Stomach (tissue), 9 donors: Measurements from ENCODE around the gene SERPIND1. TPM values are rescaled to one million over a fixed set of nuclear protein-coding genes. Genes with fewer than 3 reads are reported as not detected.

ENCODE experiments used
- DNase-seq, 2 donors: peaks; one replicate each; pipeline versions ENCODE4 v3.0.0 to v3.0.0-alpha.2; 2013 to 2019
- H3K27ac ChIP-seq, 5 donors: fragments of 200-600 bp in 4 of 5; sonication (generic) in 4 of 5; one replicate each; pipeline ENCODE4 v1.5.1; 2013 to 2019; ENCODE audit warnings: mild to moderate bottlenecking in 1 of 5, moderate library complexity in 1 of 5
- H3K27me3 ChIP-seq, 3 donors: fragments of 200-600 bp; sonication (generic); one replicate each; pipeline ENCODE4 v1.5.1; 2017 to 2019; ENCODE audit warnings: mixed run types in 1 of 3
- H3K36me3 ChIP-seq, 4 donors: fragments of 200-600 bp; sonication (generic); 1 replicate in 3 of 4; 2 replicates in 1 of 4; pipeline ENCODE4 v1.5.1; 2016 to 2019
- H3K4me1 ChIP-seq, 4 donors: fragments of 200-600 bp; sonication (generic); one replicate each; pipeline ENCODE4 v1.5.1; 2016 to 2019
- H3K4me3 ChIP-seq, 4 donors: fragments of 200-600 bp; sonication (generic) in 3 of 4; one replicate each; pipeline ENCODE4 v1.5.1; 2016 to 2019; ENCODE audit warnings: mild to moderate bottlenecking in 1 of 4
- H3K9me3 ChIP-seq, 4 donors: fragments of 200-600 bp; sonication (generic); one replicate each; pipeline ENCODE4 v1.5.1; 2016 to 2019
- CTCF ChIP-seq, 7 experiments: fragments of 450-650 bp in 4 of 7; fragments of 200-600 bp in 3 of 7; sonication (generic) in 3 of 7; IDR thresholded peaks; one replicate each; pipeline ENCODE4 v1.5.1; 2016 to 2019; ENCODE audit warnings: antibody characterized with exemption in 7 of 7, control low read depth in 2 of 7, mild to moderate bottlenecking in 1 of 7
- EP300 ChIP-seq: sonication (generic); formaldehyde crosslinking; IDR thresholded peaks from one replicate; pipeline ENCODE4 v1.6.1; 2017; ENCODE audit warnings: antibody characterized with exemption
- POLR2A ChIP-seq, 4 donors: fragments of 450-650 bp; IDR thresholded peaks; one replicate each; pipeline ENCODE4 v1.6.1; 2016; ENCODE audit warnings: antibody characterized with exemption in 4 of 4, control low read depth in 2 of 4, mild to moderate bottlenecking in 1 of 4, moderate library complexity in 1 of 4
- POLR2AphosphoS5 ChIP-seq, 3 donors: sonication (generic); formaldehyde crosslinking; IDR thresholded peaks; one replicate each; pipeline ENCODE4 v1.6.1; 2016; ENCODE audit warnings: antibody characterized with exemption in 3 of 3
- WGBS, 5 donors: extraction: QIAGEN DNeasy Blood & Tissue Kit in 3 of 5; methylation state at CpG; one replicate each; pipeline versions ENCODE4 v1.1.5 to v1.1.7; 2013 to 2018; 5-methylcytosine and 5-hydroxymethylcytosine counted together
- intact Hi-C: fragments of 100-400 bp; cut with DNase I; formaldehyde crosslinking; loops from one replicate; pipeline ENCODE4 v1.15.1; 2023; ENCODE audit warnings: low total_unique reads
- polyA plus RNA-seq, 3 donors: library from polyadenylated mRNA; stranded (reverse); fragments of 200-250 nt; gene quantifications; one replicate each; pipeline ENCODE4 v1.2.3, GENCODE V29; 2013
- total RNA-seq, 5 donors: library from RNA; depleted of rRNA; stranded (reverse); fragments of >200 nt; gene quantifications; one replicate each; pipeline versions ENCODE4 v1.1.0 to v1.2.3, GENCODE V29; 2014 to 2016
- donor health status: healthy with polysubstance abuse.
- donor health status: Bipolar disorder and iron deficiency.
- donor health status: healthy.

SERPIND1 gene
- total and polyA plus RNA-seq, 8 donors, result 0.10 to 0.55 (median 0.46) TPM; not detected in 5

- H3K36me3 ChIP-seq, result peaks cover 70 to 100% (median 97%) of the 10 kb centered on the region in 4 donors
- no peak for DNase-seq
- H3K27me3 ChIP-seq, result no peaks in the 10 kb centered on the region
- H3K27ac ChIP-seq, result no peak overlapping the region
- intact Hi-C loops, result no loop called here
- H3K9me3 ChIP-seq, result no peaks in the 10 kb centered on the region
- WGBS, 5 donors, result 91 to 96% (median 93%) methylated on average over 5 of the region's 5 CpGs
- no peak overlapping the region for H3K4me3 ChIP-seq
- H3K4me1 ChIP-seq, result peaks cover 0 to 6% (median 0%) of the 10 kb centered on the region in 4 donors
- TF ChIP-seq EP300 (no peak), CTCF (IDR thresholded peaks at IDR 0.05) (no peak), POLR2A (IDR thresholded peaks at IDR 0.05) (no peak), POLR2AphosphoS5 (IDR thresholded peaks at IDR 0.05) (no peak)
Measured at GRCh38 chr22:20798218-20798617, 24.3 kb downstream of the SERPIND1 start.

GRCh38 chr22:20798974-20799373 is 25.1 kb downstream of the SERPIND1 start:
- H3K9me3 ChIP-seq, result no peaks in the 10 kb centered on the region
- H3K27ac ChIP-seq, result no peak overlapping the region
- TF ChIP-seq POLR2A (IDR thresholded peaks at IDR 0.05) (no peak), CTCF (IDR thresholded peaks at IDR 0.05) (no peak), EP300 (no peak), POLR2AphosphoS5 (IDR thresholded peaks at IDR 0.05) (no peak)
- no peaks in the 10 kb centered on the region for H3K27me3 ChIP-seq
- DNase-seq, result no peak
- no peaks in the 10 kb centered on the region for H3K4me1 ChIP-seq
- no peak overlapping the region for H3K4me3 ChIP-seq
- intact Hi-C loops, result no loop called here
- peaks cover 78 to 100% (median 98%) of the 10 kb centered on the region in 4 donors for H3K36me3 ChIP-seq
- 86 to 89% (median 89%) methylated on average over 10 of the region's 10 CpGs for WGBS, 5 donors

GRCh38 chr22:20799449-20799848 is 25.5 kb downstream of the SERPIND1 start:
- 57 to 73% (median 63%) methylated on average over 8 of the region's 8 CpGs for WGBS, 5 donors
- intact Hi-C loops, result no loop called here

GRCh38 chr22:20802452-20802851 is 28.5 kb downstream of the SERPIND1 start:
- H3K4me1 ChIP-seq, result no peaks in the 10 kb centered on the region
- no peak for DNase-seq
- intact Hi-C loops, result no loop called here
- no peak for TF ChIP-seq POLR2A (IDR thresholded peaks at IDR 0.05)
- no peak for TF ChIP-seq EP300
- no peak for TF ChIP-seq POLR2AphosphoS5 (IDR thresholded peaks at IDR 0.05)
- TF ChIP-seq CTCF (IDR thresholded peaks at IDR 0.05), result no peak
- H3K36me3 ChIP-seq, result peaks cover 84 to 100% (median 100%) of the 10 kb centered on the region in 4 donors
- no peak overlapping the region for H3K27ac ChIP-seq
- 74 to 86% (median 80%) methylated on average over 6 of the region's 6 CpGs for WGBS, 5 donors
- no peaks in the 10 kb centered on the region for H3K27me3 ChIP-seq
- H3K9me3 ChIP-seq, result no peaks in the 10 kb centered on the region
- no peak overlapping the region for H3K4me3 ChIP-seq

More at GRCh38 chr22:20799449-20799848, 25.5 kb downstream of the SERPIND1 start:
- no peaks in the 10 kb centered on the region for H3K9me3 ChIP-seq
- DNase-seq, result peak in 1 of 2 donors; percentile 80
- TF ChIP-seq POLR2AphosphoS5 (IDR thresholded peaks at IDR 0.05), result no peak
- TF ChIP-seq CTCF (IDR thresholded peaks at IDR 0.05), result no peak
- TF ChIP-seq POLR2A (IDR thresholded peaks at IDR 0.05), result no peak
- peaks cover 82 to 100% (median 98%) of the 10 kb centered on the region in 4 donors for H3K36me3 ChIP-seq
- no peak overlapping the region for H3K4me3 ChIP-seq
- H3K27me3 ChIP-seq, result no peaks in the 10 kb centered on the region
- H3K4me1 ChIP-seq, result no peaks in the 10 kb centered on the region
- H3K27ac ChIP-seq, result no peak overlapping the region
